HepG2 (cell line): ENCODE results near the gene SCAPER. TPM values are rescaled to one million over a fixed set of nuclear protein-coding genes. Genes with fewer than 3 reads are reported as not detected.

Experiments used
- ATAC-seq: fragments of 200-7000 bp; cut with Tn5 transposase; 3 replicates; pipeline ENCODE4 v1.9.1; 2020; ENCODE audit warnings: mild to moderate bottlenecking, moderate library complexity
- BruUV-seq: library from RNA; stranded (reverse); fragments of 400-500 nt; replicated peaks from 2 replicates; lab custom pipeline; 2021; lab: Mats Ljungman, UMichigan
- CTCF ChIA-PET: fragments of 300-600 bp; formaldehyde crosslinking; extraction: SDS; loops from one replicate; lab custom pipeline; 2021; ENCODE audit warnings: low total read pairs, inconsistent platforms, low intra/inter-chr PET ratio; lab: Yijun Ruan, JAX
- POLR2A ChIA-PET: fragments of 350-600 bp; sonication (Branson Sonifier 250); formaldehyde crosslinking; loops from one replicate; lab custom pipeline; 2020; ENCODE audit warnings: antibody characterized with exemption, inconsistent platforms; lab: Yijun Ruan, JAX
- DNase-seq: peaks from one replicate; pipeline ENCODE4 v3.0.0-alpha.2; 2015; ENCODE audit warnings: low spot score
- FAIRE-seq: peaks from 3 replicates; lab custom pipeline; 2011; peaks lifted over from hg19 to GRCh38; lab: Jason Lieb, UNC
- H2AFZ ChIP-seq: one replicate; pipeline ENCODE4 v1.6.1; 2011; ENCODE audit warnings: low read length, inconsistent platforms
- H3K27ac ChIP-seq: fragments of 300-600 bp; 3 replicates; pipeline ENCODE4 v1.8.0; 2011; ENCODE audit warnings: mixed run types, mild to moderate bottlenecking, mixed read lengths, low read length, inconsistent platforms; ENCODE audit not compliant: insufficient read depth; ENCODE audit errors: extremely low read length
- H3K27me3 ChIP-seq, 2 experiments: fragments of 200-600 bp in 1 of 2; 2 replicates in 1 of 2; 3 replicates in 1 of 2; pipeline versions ENCODE4 v1.6.0 to v1.8.0; 2011; ENCODE audit warnings: low read length in 2 of 2, mild to moderate bottlenecking in 2 of 2, moderate library complexity in 2 of 2, inconsistent platforms in 1 of 2; ENCODE audit not compliant: insufficient read depth in 2 of 2, control insufficient read depth in 1 of 2
- H3K36me3 ChIP-seq, 2 experiments: fragments of 200-600 bp in 1 of 2; replicated peaks in 1 of 2; 2 replicates in 1 of 2; 3 replicates in 1 of 2; pipeline versions ENCODE4 v1.5.1 to v1.8.0; 2011; ENCODE audit warnings: low read length in 2 of 2, inconsistent platforms in 1 of 2; ENCODE audit not compliant: insufficient read depth in 2 of 2, control insufficient read depth in 1 of 2
- H3K4me1 ChIP-seq: 2 replicates; pipeline ENCODE4 v1.5.1; 2012; ENCODE audit warnings: low read length, inconsistent platforms; ENCODE audit not compliant: insufficient read depth
- H3K4me2 ChIP-seq: 2 replicates; pipeline ENCODE4 v1.6.0; 2011; ENCODE audit warnings: low read depth, low read length, inconsistent platforms
- H3K4me3 ChIP-seq, 3 experiments: fragments of 200-600 bp in 1 of 3; sonication (generic), shearing (Covaris generic) in 1 of 3; replicated peaks in 1 of 3; 2 replicates each; pipeline ENCODE4 v1.5.1; 2011 to 2016; ENCODE audit warnings: low read length in 3 of 3, inconsistent platforms in 2 of 3, low read depth in 2 of 3, mild to moderate bottlenecking in 2 of 3, control low read depth in 1 of 3, mixed read lengths in 1 of 3; ENCODE audit not compliant: insufficient read depth in 1 of 3
- H3K79me2 ChIP-seq: one replicate; pipeline ENCODE4 v1.6.1; 2011; ENCODE audit warnings: low read length, inconsistent platforms; ENCODE audit not compliant: insufficient read depth
- H3K9ac ChIP-seq: 2 replicates; pipeline ENCODE4 v1.6.0; 2011; ENCODE audit warnings: mild to moderate bottlenecking, low read depth, low read length, inconsistent platforms; ENCODE audit not compliant: insufficient read depth
- H3K9me3 ChIP-seq: 2 replicates; pipeline ENCODE4 v1.5.1; 2012; ENCODE audit warnings: mild to moderate bottlenecking, low read length
- H4K20me1 ChIP-seq: 2 replicates; pipeline ENCODE4 v1.6.0; 2011; ENCODE audit warnings: inconsistent platforms, mild to moderate bottlenecking, low read length, moderate library complexity; ENCODE audit not compliant: insufficient read depth
- GTF3A ChIP-seq: sonication (generic); formaldehyde crosslinking; conservative IDR thresholded peaks from 2 replicates; pipeline ENCODE4 v1.4.0; 2020; ENCODE audit warnings: mild to moderate bottlenecking, missing genetic modification reagents
- KAT7 ChIP-seq: IDR thresholded peaks from 2 replicates; pipeline ENCODE4 v1.6.1; 2018; ENCODE audit warnings: borderline replicate concordance, missing compliant biosample characterization
- MBD4 ChIP-seq: IDR thresholded peaks from 2 replicates; pipeline ENCODE4 v1.6.1; 2012; ENCODE audit warnings: low read length, inconsistent platforms, borderline replicate concordance
- MEIS2 ChIP-seq: sonication (generic); formaldehyde crosslinking; IDR thresholded peaks from 2 replicates; pipeline ENCODE4 v1.9.0; 2021; ENCODE audit warnings: mild to moderate bottlenecking, missing genetic modification reagents
- TCF12 ChIP-seq, 2 experiments: fragments of 450-650 bp in 1 of 2; sonication (generic) in 1 of 2; formaldehyde crosslinking in 1 of 2; IDR thresholded peaks; 2 replicates each; pipeline versions ENCODE4 v1.6.1 to v1.8.0; 2017 to 2022; ENCODE audit warnings: antibody characterized with exemption in 1 of 2, mild to moderate bottlenecking in 1 of 2, missing genetic modification reagents in 1 of 2, moderate library complexity in 1 of 2
- TCF7L2 ChIP-seq: IDR thresholded peaks from 2 replicates; pipeline ENCODE4 v1.6.1; 2011; ENCODE audit warnings: mild to moderate bottlenecking, low read depth, low read length, moderate library complexity
- ZNF180 ChIP-seq: sonication (generic); formaldehyde crosslinking; IDR thresholded peaks from 2 replicates; pipeline ENCODE4 v1.4.0; 2020; ENCODE audit warnings: low read depth, missing genetic modification reagents, borderline replicate concordance
- ZNF24 ChIP-seq: fragments of 450-650 bp; IDR thresholded peaks from 2 replicates; pipeline ENCODE4 v1.6.1; 2017; ENCODE audit warnings: antibody characterized with exemption, mild to moderate bottlenecking
- ZNF841 ChIP-seq: sonication (generic); formaldehyde crosslinking; IDR thresholded peaks from 2 replicates; pipeline ENCODE4 v1.8.1; 2023; ENCODE audit warnings: missing genetic modification reagents, borderline replicate concordance
- in situ Hi-C: cut with HindIII; loops from 2 replicates; pipeline ENCODE4 v1.10.0; 2017; ENCODE audit warnings: low pct_unique_long_range_greater_than_20kb; ENCODE audit not compliant: extremely low pct_ligation_motif_present
- intact Hi-C: fragments of 100-400 bp; cut with micrococcal nuclease; formaldehyde crosslinking; loops from one replicate; pipeline ENCODE4 v1.10.0; 2022; ENCODE audit not compliant: unreplicated experiment
- polyA plus RNA-seq, 8 experiments: library from polyadenylated mRNA; depleted of rRNA in 3 of 8; stranded (reverse) in 7 of 8; unstranded in 1 of 8; fragments of >200 nt; fragmentation: Illumina TruSeq in 4 of 8; extraction: Trizol in 4 of 8; gene quantifications; 2 replicates each; pipeline versions ENCODE4 v1.2.1 to v1.2.3, GENCODE V29; 2011 to 2016; ENCODE audit warnings: low read depth in 4 of 8, missing spikeins in 1 of 8, mixed read lengths in 1 of 8; ENCODE audit not compliant: insufficient read depth in 1 of 8
- total RNA-seq, 5 experiments: library from RNA; depleted of rRNA; stranded (reverse); fragments of >200 nt; fragmentation: Illumina TruSeq; extraction: Trizol; gene quantifications; 2 replicates each; pipeline ENCODE4 v1.2.3, GENCODE V29; 2016; ENCODE audit warnings: low read depth in 1 of 5
- TF ChIP-seq, protein P1 (sequence below): sonication (generic); formaldehyde crosslinking; IDR thresholded peaks from 2 replicates; pipeline ENCODE4 v1.4.0; 2020; ENCODE audit warnings: missing genetic modification reagents, borderline replicate concordance
- TF ChIP-seq, protein P2 (sequence below): sonication (generic); formaldehyde crosslinking; IDR thresholded peaks from 2 replicates; pipeline ENCODE4 v1.5.0; 2020; ENCODE audit warnings: mild to moderate bottlenecking, missing genetic modification reagents
- TF ChIP-seq, protein P3 (sequence below): sonication (generic); formaldehyde crosslinking; IDR thresholded peaks from 2 replicates; pipeline ENCODE4 v1.5.0; 2020; ENCODE audit warnings: mild to moderate bottlenecking, missing genetic modification reagents
- TF ChIP-seq, protein P4 (sequence below), 2 experiments: sonication (generic) in 1 of 2; formaldehyde crosslinking in 1 of 2; IDR thresholded peaks; 2 replicates each; pipeline versions ENCODE4 v1.4.0 to v1.6.1; 2016 to 2020; ENCODE audit warnings: borderline replicate concordance in 1 of 2, low read depth in 1 of 2, mild to moderate bottlenecking in 1 of 2, missing genetic modification reagents in 1 of 2

The SCAPER gene
- total and polyA plus RNA-seq, 2 of the 13 experiments (the other 11 are each of a cell fraction or from before 2014, with no cell fraction given), result 4.3 to 10.5 TPM

DNA sequence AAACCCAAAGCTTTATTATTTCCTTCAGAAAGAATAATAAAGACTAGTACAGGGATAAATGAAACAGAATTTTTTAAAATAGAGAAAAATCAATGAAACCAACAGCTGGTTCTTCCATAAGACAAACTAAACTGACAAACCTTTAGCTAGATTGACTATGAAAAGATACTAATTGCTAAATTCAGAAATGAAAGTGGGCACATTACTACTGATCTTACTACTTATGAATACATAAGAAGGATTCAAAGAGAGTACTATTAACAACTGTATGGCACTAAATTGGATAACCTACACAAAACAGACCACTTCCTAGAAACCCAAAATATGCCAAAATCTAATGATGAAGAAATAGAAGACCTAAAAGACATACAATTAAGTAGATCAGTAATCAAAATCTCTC, 290.4 kb downstream of the SCAPER start:
- H3K9ac ChIP-seq, result no peak overlapping the region
- H2AFZ ChIP-seq, result no peak overlapping the region
- ChIA-PET POLR2A (no interaction called here), CTCF (no interaction called here)
- H4K20me1 ChIP-seq, result no peaks in the 10 kb centered on the region
- no peaks in the 10 kb centered on the region for H3K27me3 ChIP-seq
- DNase-seq (no peak), FAIRE-seq (no peak), ATAC-seq (no peak)
- in situ Hi-C loops, result no loop called here
- intact Hi-C loops, result no loop called here
- no peaks in the 10 kb centered on the region for H3K79me2 ChIP-seq
- no peak overlapping the region for H3K27ac ChIP-seq
- H3K36me3 ChIP-seq, result no peaks in the 10 kb centered on the region
- no peak for TF ChIP-seq TCF7L2
- TF ChIP-seq KAT7, result no peak
- no peak for TF ChIP-seq ZNF841 (CRISPR knock-in tag)
- no peak for TF ChIP-seq MEIS2
- no peak for TF ChIP-seq TCF12 (IDR thresholded peaks at IDR 0.05)
- no peak for TF ChIP-seq TCF12 (CRISPR knock-in tag; IDR thresholded peaks at IDR 0.05)
- TF ChIP-seq, protein P1, sequence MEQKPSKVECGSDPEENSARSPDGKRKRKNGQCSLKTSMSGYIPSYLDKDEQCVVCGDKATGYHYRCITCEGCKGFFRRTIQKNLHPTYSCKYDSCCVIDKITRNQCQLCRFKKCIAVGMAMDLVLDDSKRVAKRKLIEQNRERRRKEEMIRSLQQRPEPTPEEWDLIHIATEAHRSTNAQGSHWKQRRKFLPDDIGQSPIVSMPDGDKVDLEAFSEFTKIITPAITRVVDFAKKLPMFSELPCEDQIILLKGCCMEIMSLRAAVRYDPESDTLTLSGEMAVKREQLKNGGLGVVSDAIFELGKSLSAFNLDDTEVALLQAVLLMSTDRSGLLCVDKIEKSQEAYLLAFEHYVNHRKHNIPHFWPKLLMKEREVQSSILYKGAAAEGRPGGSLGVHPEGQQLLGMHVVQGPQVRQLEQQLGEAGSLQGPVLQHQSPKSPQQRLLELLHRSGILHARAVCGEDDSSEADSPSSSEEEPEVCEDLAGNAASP (CRISPR knock-in tag), result no peak
- no peak for TF ChIP-seq MBD4
- TF ChIP-seq ZNF180 (CRISPR knock-in tag), result no peak
- TF ChIP-seq GTF3A (CRISPR knock-in tag), result no peak
- TF ChIP-seq ZNF24, result no peak
- TF ChIP-seq, protein P2, sequence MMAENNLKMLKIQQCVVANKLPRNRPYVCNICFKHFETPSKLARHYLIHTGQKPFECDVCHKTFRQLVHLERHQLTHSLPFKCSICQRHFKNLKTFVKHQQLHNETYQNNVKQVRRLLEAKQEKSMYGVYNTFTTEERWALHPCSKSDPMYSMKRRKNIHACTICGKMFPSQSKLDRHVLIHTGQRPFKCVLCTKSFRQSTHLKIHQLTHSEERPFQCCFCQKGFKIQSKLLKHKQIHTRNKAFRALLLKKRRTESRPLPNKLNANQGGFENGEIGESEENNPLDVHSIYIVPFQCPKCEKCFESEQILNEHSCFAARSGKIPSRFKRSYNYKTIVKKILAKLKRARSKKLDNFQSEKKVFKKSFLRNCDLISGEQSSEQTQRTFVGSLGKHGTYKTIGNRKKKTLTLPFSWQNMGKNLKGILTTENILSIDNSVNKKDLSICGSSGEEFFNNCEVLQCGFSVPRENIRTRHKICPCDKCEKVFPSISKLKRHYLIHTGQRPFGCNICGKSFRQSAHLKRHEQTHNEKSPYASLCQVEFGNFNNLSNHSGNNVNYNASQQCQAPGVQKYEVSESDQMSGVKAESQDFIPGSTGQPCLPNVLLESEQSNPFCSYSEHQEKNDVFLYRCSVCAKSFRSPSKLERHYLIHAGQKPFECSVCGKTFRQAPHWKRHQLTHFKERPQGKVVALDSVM, result no peak
- TF ChIP-seq, protein P3, sequence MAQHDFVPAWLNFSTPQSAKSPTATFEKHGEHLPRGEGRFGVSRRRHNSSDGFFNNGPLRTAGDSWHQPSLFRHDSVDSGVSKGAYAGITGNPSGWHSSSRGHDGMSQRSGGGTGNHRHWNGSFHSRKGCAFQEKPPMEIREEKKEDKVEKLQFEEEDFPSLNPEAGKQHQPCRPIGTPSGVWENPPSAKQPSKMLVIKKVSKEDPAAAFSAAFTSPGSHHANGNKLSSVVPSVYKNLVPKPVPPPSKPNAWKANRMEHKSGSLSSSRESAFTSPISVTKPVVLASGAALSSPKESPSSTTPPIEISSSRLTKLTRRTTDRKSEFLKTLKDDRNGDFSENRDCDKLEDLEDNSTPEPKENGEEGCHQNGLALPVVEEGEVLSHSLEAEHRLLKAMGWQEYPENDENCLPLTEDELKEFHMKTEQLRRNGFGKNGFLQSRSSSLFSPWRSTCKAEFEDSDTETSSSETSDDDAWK (CRISPR knock-in tag), result no peak
- TF ChIP-seq, protein P4, sequence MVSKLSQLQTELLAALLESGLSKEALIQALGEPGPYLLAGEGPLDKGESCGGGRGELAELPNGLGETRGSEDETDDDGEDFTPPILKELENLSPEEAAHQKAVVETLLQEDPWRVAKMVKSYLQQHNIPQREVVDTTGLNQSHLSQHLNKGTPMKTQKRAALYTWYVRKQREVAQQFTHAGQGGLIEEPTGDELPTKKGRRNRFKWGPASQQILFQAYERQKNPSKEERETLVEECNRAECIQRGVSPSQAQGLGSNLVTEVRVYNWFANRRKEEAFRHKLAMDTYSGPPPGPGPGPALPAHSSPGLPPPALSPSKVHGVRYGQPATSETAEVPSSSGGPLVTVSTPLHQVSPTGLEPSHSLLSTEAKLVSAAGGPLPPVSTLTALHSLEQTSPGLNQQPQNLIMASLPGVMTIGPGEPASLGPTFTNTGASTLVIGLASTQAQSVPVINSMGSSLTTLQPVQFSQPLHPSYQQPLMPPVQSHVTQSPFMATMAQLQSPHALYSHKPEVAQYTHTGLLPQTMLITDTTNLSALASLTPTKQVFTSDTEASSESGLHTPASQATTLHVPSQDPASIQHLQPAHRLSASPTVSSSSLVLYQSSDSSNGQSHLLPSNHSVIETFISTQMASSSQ (IDR thresholded peaks at IDR 0.05; ENCODE audit: low read depth), result no peak
- TF ChIP-seq, protein P4 (CRISPR knock-in tag; IDR thresholded peaks at IDR 0.05; ENCODE audit: borderline replicate concordance), result no peak
- no TSS peak for BruUV-seq
- no peaks in the 10 kb centered on the region for H3K4me1 ChIP-seq
- no peak overlapping the region for H3K4me3 ChIP-seq
- H3K4me2 ChIP-seq, result no peak overlapping the region
- no peaks in the 10 kb centered on the region for H3K9me3 ChIP-seq
